Measurements from ENCODE around the gene ZNF778.

DNA sequence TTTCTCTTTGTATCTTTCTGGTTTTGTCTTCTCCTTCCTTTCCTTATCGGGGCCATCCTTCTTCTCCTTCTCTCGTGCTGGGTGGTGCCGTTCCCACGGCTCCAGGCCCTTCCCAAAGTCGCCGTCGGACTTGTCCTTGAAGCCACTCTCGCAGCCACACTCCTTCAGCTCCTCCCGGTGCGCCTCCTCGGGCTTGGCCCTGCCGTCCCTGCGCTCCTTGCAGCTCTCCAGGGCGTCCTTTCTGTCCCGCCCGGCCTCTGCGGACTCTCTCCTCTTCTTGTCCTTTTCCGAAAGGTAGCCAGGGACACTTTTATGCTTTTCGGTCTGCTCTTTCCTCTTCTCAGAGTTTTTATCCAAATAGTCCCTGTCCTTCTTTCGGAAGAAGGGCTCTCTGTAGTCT lies 65.9 kb downstream of the ZNF778 start:
- TF ChIP-seq, protein P1, sequence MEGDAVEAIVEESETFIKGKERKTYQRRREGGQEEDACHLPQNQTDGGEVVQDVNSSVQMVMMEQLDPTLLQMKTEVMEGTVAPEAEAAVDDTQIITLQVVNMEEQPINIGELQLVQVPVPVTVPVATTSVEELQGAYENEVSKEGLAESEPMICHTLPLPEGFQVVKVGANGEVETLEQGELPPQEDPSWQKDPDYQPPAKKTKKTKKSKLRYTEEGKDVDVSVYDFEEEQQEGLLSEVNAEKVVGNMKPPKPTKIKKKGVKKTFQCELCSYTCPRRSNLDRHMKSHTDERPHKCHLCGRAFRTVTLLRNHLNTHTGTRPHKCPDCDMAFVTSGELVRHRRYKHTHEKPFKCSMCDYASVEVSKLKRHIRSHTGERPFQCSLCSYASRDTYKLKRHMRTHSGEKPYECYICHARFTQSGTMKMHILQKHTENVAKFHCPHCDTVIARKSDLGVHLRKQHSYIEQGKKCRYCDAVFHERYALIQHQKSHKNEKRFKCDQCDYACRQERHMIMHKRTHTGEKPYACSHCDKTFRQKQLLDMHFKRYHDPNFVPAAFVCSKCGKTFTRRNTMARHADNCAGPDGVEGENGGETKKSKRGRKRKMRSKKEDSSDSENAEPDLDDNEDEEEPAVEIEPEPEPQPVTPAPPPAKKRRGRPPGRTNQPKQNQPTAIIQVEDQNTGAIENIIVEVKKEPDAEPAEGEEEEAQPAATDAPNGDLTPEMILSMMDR (IDR thresholded peaks at IDR 0.05): no peak
- TF ChIP-seq POLR2A (IDR thresholded peaks at IDR 0.05): no peak
